ENCODE measurements around the gene ABO. TPM values are rescaled to one million over a fixed set of nuclear protein-coding genes. Genes with fewer than 3 reads are reported as not detected.

ABO gene
- total RNA-seq, 1 experiment from 2014 or later, result 0.37 TPM

GRCh38 chr9:133207540-133208170 lies 67.3 kb downstream of the ABO start:
- no CpG with 5 or more reads among the region's 16 CpGs for WGBS (ENCODE audit: extremely low coverage, insufficient read length, low lambda C conversion rate)
- Histone ChIP-seq H2AK5ac (ENCODE audit: insufficient read length, low read length) (no peak overlapping the region), H2BK20ac (ENCODE audit: low read depth, low read length, poor library complexity, severe bottlenecking) (no peak overlapping the region), H3K14ac (ENCODE audit: insufficient read depth, low read length) (no peak overlapping the region), H3K27ac (ENCODE audit: insufficient read length, low read depth, low read length) (no peak overlapping the region), H3K79me2 (ENCODE audit: insufficient read depth, low read length) (no peaks in the 10 kb centered on the region), H3T11ph (ENCODE audit: low read length) (no peak overlapping the region), H3K9me3 (ENCODE audit: control insufficient read depth, low read depth, low read length) (no peaks in the 10 kb centered on the region), H2BK5ac (ENCODE audit: insufficient read length, low read length) (no peak overlapping the region), H2BK120ac (ENCODE audit: low read depth, low read length, poor library complexity, severe bottlenecking) (no peak overlapping the region), H4K91ac (ENCODE audit: insufficient read length, low read depth, low read length) (no peak overlapping the region), H3K4me2 (ENCODE audit: insufficient read depth, insufficient read length, low read length) (no peak overlapping the region), H3K27me3 (ENCODE audit: insufficient read depth, low read length) (peaks cover 11% of the 10 kb centered on the region; the same call in 1 of the 2 replicates), H3K9ac (ENCODE audit: extremely low read depth, insufficient read length, low read length) (no peak overlapping the region), H3K4ac (ENCODE audit: low read depth, low read length) (no peak overlapping the region), H4K8ac (replicated peaks; ENCODE audit: insufficient read length, low read depth, low read length) (no peak overlapping the region), H3K56ac (ENCODE audit: insufficient read length, low read depth, low read length) (no peak overlapping the region), H3K18ac (ENCODE audit: insufficient read length, low read depth, low read length) (no peak overlapping the region), H3K4me1 (ENCODE audit: insufficient read depth, low read length) (no peaks in the 10 kb centered on the region), H4K5ac (ENCODE audit: insufficient read length, low read depth, low read length) (no peak overlapping the region), H3K23ac (ENCODE audit: insufficient read length, low read depth, low read length) (no peak overlapping the region), H2BK15ac (ENCODE audit: low read depth, low read length) (no peak overlapping the region), H3K23me2 (ENCODE audit: insufficient read length, low read depth, low read length, poor library complexity, severe bottlenecking) (no peaks in the 10 kb centered on the region), H4K20me1 (ENCODE audit: control insufficient read depth, insufficient read depth, insufficient read length) (no peaks in the 10 kb centered on the region), H2AFZ (ENCODE audit: low read length) (no peak overlapping the region), H3K79me1 (ENCODE audit: insufficient read depth, low read depth, low read length, poor library complexity, severe bottlenecking) (no peaks in the 10 kb centered on the region), H2BK12ac (ENCODE audit: insufficient read length, low read depth, low read length) (no peak overlapping the region)
- Mint-ChIP-seq H3K27ac (peak overlapping the region in 1 of 3 experiments; percentile 95; a peak in 1 of 7 replicates), H3K4me3 (no peak overlapping the region), H3K27me3 (ENCODE audit: low read depth) (peaks cover 93% of the 10 kb centered on the region), H3K9me3 (peaks cover 0 to 5% of the 10 kb centered on the region in 2 experiments; a peak in 1 of 5 replicates), H3K4me1 (no peaks in the 10 kb centered on the region), H3K36me3 (ENCODE audit: insufficient read depth in 1 of 3, low read depth in 3 of 3) (no peaks in the 10 kb centered on the region)
- no peak for DNase-seq
- TF ChIP-seq CTCF (conservative IDR thresholded peaks at IDR 0.05), result no peak

Data from H9 (cell line).